Neural progenitor cell (in vitro differentiated cells): ENCODE measurements around the gene DHX35. TPM values are rescaled to one million over a fixed set of nuclear protein-coding genes. Genes with fewer than 3 reads are reported as not detected.

Experiments
- DNase-seq: peaks from one replicate; pipeline ENCODE4 v3.0.0-alpha.2; 2016; ENCODE audit warnings: low spot score
- H2AFZ ChIP-seq: fragments of 200-600 bp; sonication (generic); replicated peaks from 2 replicates; pipeline ENCODE4 v1.6.1; 2016; ENCODE audit warnings: antibody characterized with exemption
- H3F3A ChIP-seq: fragments of 200-600 bp; sonication (generic); 2 replicates; pipeline ENCODE4 v1.6.1; 2016; ENCODE audit warnings: antibody characterized with exemption, low read depth
- H3K27ac ChIP-seq: fragments of 200-600 bp; sonication (generic); 2 replicates; pipeline ENCODE4 v1.5.1; 2016; ENCODE audit warnings: mild to moderate bottlenecking
- H3K27me3 ChIP-seq: fragments of 200-600 bp; sonication (generic); 2 replicates; pipeline ENCODE4 v1.6.1; 2016; ENCODE audit warnings: mild to moderate bottlenecking, moderate library complexity
- H3K36me3 ChIP-seq: fragments of 200-600 bp; sonication (generic); 2 replicates; pipeline ENCODE4 v1.5.1; 2016
- H3K4me1 ChIP-seq: fragments of 200-600 bp; sonication (generic); 2 replicates; pipeline ENCODE4 v1.6.1; 2016; ENCODE audit warnings: mixed run types
- H3K4me2 ChIP-seq: fragments of 200-600 bp; sonication (generic); 2 replicates; pipeline ENCODE4 v1.6.1; 2016
- H3K4me3 ChIP-seq: fragments of 200-600 bp; sonication (generic); 2 replicates; pipeline ENCODE4 v1.5.1; 2016
- H3K79me2 ChIP-seq: fragments of 200-600 bp; sonication (generic); 2 replicates; pipeline ENCODE4 v1.6.1; 2016; ENCODE audit warnings: low read depth
- H3K9ac ChIP-seq: fragments of 200-600 bp; sonication (generic); 2 replicates; pipeline ENCODE4 v1.6.1; 2016
- H3K9me3 ChIP-seq: fragments of 200-600 bp; sonication (generic); 2 replicates; pipeline ENCODE4 v1.5.1; 2016; ENCODE audit warnings: low read depth
- H4K20me1 ChIP-seq: fragments of 200-600 bp; sonication (generic); 2 replicates; pipeline ENCODE4 v1.6.1; 2016; ENCODE audit warnings: low read depth
- H3K27ac Mint-ChIP-seq: 3 replicates; pipeline ENCODE4 v1.8.0; 2021; ENCODE audit warnings: mixed read lengths
- H3K27me3 Mint-ChIP-seq: 2 replicates; pipeline ENCODE4 v1.8.0; 2022; ENCODE audit warnings: low read depth, mild to moderate bottlenecking, inconsistent platforms, moderate library complexity, mixed read lengths; ENCODE audit not compliant: insufficient read depth
- H3K36me3 Mint-ChIP-seq: 3 replicates; pipeline ENCODE4 v1.8.0; 2021; ENCODE audit warnings: mixed read lengths
- H3K4me1 Mint-ChIP-seq: 3 replicates; pipeline ENCODE4 v1.8.0; 2021; ENCODE audit warnings: mixed read lengths
- H3K4me3 Mint-ChIP-seq: 3 replicates; pipeline ENCODE4 v1.8.0; 2021; ENCODE audit warnings: mild to moderate bottlenecking, moderate library complexity, mixed read lengths
- H3K9me3 Mint-ChIP-seq: 3 replicates; pipeline ENCODE4 v1.8.0; 2020; ENCODE audit warnings: mixed read lengths
- EZH2 ChIP-seq: fragments of 200-600 bp; sonication (generic); IDR thresholded peaks from 2 replicates; pipeline ENCODE4 v1.6.1; 2017; ENCODE audit warnings: antibody characterized with exemption, mild to moderate bottlenecking, moderate library complexity
- EZH2phosphoT487 ChIP-seq: fragments of 200-600 bp; sonication (generic); IDR thresholded peaks from 2 replicates; pipeline ENCODE4 v1.6.1; 2017; ENCODE audit warnings: antibody characterized with exemption
- total RNA-seq: library from RNA; depleted of rRNA; stranded (reverse); fragments of >200 nt; gene quantifications from 2 replicates; pipeline ENCODE4 v1.2.3, GENCODE V29; 2015; ENCODE audit warnings: low replicate concordance
- TF ChIP-seq, protein P1 (sequence below): fragments of 200-600 bp; sonication (generic); IDR thresholded peaks from 2 replicates; pipeline ENCODE4 v1.5.1; 2017; ENCODE audit warnings: antibody characterized with exemption, mild to moderate bottlenecking

Gene DHX35
- total RNA-seq, 1 donor from 2014 or later = 22.5 TPM

DNA sequence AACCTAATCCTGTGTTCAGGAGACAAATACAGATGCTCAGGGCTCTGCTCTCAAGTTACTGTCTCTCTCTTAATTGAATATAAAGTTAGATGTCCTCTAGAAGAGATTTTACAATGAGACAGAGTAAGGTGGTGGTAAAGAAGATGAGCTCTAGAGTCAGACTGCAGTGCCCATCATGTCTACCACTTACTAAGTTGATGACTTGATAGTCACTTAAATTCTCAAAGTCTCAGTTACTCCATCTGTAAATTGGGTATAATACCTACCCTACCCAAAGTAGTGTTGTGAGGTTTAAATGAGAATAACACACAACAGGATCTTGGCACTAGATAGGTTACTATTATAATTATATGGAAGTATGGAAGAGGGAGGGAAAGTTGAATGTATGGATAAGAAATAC lies 1.6 kb downstream of the DHX35 start:
- Histone ChIP-seq H3F3A (peaks cover 15% of the 10 kb centered on the region), H3K36me3 (no peaks in the 10 kb centered on the region), H3K9ac (no peak overlapping the region), H3K4me3 (no peak overlapping the region), H2AFZ (no peak overlapping the region), H3K4me1 (peaks cover 14% of the 10 kb centered on the region), H3K4me2 (peak overlapping the region; percentile 90), H3K27me3 (no peaks in the 10 kb centered on the region), H3K27ac (no peak overlapping the region), H3K79me2 (peaks cover 66% of the 10 kb centered on the region), H3K9me3 (no peaks in the 10 kb centered on the region), H4K20me1 (peaks cover 10% of the 10 kb centered on the region)
- Mint-ChIP-seq H3K4me1 (peaks cover 24% of the 10 kb centered on the region), H3K27ac (no peak overlapping the region), H3K27me3 (peaks cover 4% of the 10 kb centered on the region), H3K4me3 (no peak overlapping the region), H3K36me3 (peaks cover 3% of the 10 kb centered on the region), H3K9me3 (no peaks in the 10 kb centered on the region)
- DNase-seq = no peak
- no peak for TF ChIP-seq EZH2phosphoT487
- TF ChIP-seq EZH2 = no peak
- TF ChIP-seq, protein P1, sequence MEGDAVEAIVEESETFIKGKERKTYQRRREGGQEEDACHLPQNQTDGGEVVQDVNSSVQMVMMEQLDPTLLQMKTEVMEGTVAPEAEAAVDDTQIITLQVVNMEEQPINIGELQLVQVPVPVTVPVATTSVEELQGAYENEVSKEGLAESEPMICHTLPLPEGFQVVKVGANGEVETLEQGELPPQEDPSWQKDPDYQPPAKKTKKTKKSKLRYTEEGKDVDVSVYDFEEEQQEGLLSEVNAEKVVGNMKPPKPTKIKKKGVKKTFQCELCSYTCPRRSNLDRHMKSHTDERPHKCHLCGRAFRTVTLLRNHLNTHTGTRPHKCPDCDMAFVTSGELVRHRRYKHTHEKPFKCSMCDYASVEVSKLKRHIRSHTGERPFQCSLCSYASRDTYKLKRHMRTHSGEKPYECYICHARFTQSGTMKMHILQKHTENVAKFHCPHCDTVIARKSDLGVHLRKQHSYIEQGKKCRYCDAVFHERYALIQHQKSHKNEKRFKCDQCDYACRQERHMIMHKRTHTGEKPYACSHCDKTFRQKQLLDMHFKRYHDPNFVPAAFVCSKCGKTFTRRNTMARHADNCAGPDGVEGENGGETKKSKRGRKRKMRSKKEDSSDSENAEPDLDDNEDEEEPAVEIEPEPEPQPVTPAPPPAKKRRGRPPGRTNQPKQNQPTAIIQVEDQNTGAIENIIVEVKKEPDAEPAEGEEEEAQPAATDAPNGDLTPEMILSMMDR = no peak

GRCh38 chr20:38965264-38965663 lies 3.1 kb downstream of the DHX35 start:
- Histone ChIP-seq H3K79me2 (peaks cover 68% of the 10 kb centered on the region), H3F3A (peaks cover 15% of the 10 kb centered on the region), H3K27ac (no peak overlapping the region), H3K4me2 (no peak overlapping the region), H3K4me1 (peaks cover 14% of the 10 kb centered on the region), H4K20me1 (peaks cover 10% of the 10 kb centered on the region), H3K36me3 (no peaks in the 10 kb centered on the region), H3K27me3 (no peaks in the 10 kb centered on the region), H2AFZ (no peak overlapping the region), H3K9me3 (no peaks in the 10 kb centered on the region), H3K9ac (no peak overlapping the region), H3K4me3 (no peak overlapping the region)
- no peak for DNase-seq
- H3K4me3 Mint-ChIP-seq = no peak overlapping the region
- no peaks in the 10 kb centered on the region for H3K9me3 Mint-ChIP-seq
- TF ChIP-seq EZH2 (no peak), EZH2phosphoT487 (no peak)
- TF ChIP-seq, protein P1 = no peak
- H3K27me3 Mint-ChIP-seq = peaks cover 2% of the 10 kb centered on the region
- H3K4me1 Mint-ChIP-seq = peaks cover 24% of the 10 kb centered on the region
- H3K36me3 Mint-ChIP-seq = peaks cover 3% of the 10 kb centered on the region
- no peak overlapping the region for H3K27ac Mint-ChIP-seq

DNA sequence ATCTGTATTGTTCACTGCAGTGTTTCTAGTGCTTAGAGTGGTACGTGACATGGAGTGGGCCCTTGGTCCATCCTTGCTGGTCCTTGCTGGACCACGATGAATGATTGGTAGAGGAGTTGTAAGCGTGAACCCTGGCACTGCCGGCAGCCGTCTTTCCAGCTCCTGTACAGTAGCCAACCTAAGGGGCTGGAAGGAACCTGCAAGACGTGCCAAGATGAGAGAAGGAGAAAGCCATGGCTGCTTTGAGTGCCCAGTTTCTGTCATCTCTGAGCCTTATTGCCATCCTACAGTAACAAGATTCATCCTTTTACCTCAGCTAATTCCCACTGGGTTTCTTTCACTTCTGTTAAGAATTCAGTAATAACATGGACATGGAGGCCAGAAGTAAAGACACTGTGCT lies 5.9 kb downstream of the DHX35 start:
- Mint-ChIP-seq H3K36me3 (peaks cover 9% of the 10 kb centered on the region), H3K4me1 (peaks cover 10% of the 10 kb centered on the region), H3K27me3 (no peaks in the 10 kb centered on the region), H3K27ac (no peak overlapping the region), H3K4me3 (no peak overlapping the region), H3K9me3 (no peaks in the 10 kb centered on the region)
- Histone ChIP-seq H4K20me1 (peaks cover 13% of the 10 kb centered on the region), H3K4me2 (no peak overlapping the region), H3K9ac (peak overlapping the region; percentile 12), H3K9me3 (no peaks in the 10 kb centered on the region), H3F3A (no peaks in the 10 kb centered on the region), H3K4me1 (peaks cover 7% of the 10 kb centered on the region), H3K27me3 (no peaks in the 10 kb centered on the region), H3K27ac (no peak overlapping the region), H2AFZ (no peak overlapping the region), H3K79me2 (peaks cover 56% of the 10 kb centered on the region), H3K4me3 (no peak overlapping the region), H3K36me3 (peaks cover 11% of the 10 kb centered on the region)
- TF ChIP-seq EZH2phosphoT487 = no peak
- TF ChIP-seq, protein P1 = no peak
- TF ChIP-seq EZH2 = no peak
- DNase-seq = no peak
